OCI-M1 (cell line): ENCODE results near the gene SLC9B2.
A peak's percentile ranks its signal among the peaks of the same experiment; 100 is the strongest.

Source experiments
- DNase-seq: peaks from one replicate; lab custom pipeline; 2025; lab: John Stamatoyannopoulos, UW

The SLC9B2 gene

DNA sequence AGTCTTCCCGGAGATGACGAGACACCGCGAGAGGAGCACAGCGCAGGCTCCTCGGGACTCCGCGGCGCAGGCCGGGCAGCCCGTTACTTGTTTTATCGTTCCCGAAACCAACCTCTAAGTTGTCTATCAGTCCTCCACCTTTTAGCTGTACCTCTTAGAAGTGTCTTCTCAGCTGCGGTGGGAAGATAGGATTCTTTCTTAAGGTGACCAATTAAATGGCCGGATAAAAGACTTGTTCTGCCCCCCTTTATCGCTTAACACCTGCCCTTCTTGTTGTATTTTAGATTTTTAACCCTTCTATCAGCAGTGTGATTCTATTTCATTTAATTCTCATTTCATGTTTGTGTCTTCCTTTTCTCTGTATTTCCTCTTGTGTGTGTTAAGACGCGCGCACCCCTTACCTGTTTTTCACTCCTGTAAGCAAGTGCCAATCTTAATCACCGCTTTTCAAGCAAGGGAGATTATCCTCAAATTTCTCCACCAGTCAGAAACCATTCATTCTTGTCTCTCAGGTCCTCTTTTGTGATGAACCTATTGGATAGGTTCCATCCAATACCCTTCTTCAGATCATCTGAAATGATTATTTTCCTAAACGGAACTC lies at the start of gene SLC9B2:
Gene SLC9B2, minus strand, starts transcription at position 15 of the 601 bp plus-strand sequence. CDS start 9,211 bp downstream, outside the sequence.
- DNase-seq: peak; percentile 58

- no peak for DNase-seq
Measured at GRCh38 chr4:103126126-103126525, 49.6 kb upstream of the SLC9B2 start.

DNA sequence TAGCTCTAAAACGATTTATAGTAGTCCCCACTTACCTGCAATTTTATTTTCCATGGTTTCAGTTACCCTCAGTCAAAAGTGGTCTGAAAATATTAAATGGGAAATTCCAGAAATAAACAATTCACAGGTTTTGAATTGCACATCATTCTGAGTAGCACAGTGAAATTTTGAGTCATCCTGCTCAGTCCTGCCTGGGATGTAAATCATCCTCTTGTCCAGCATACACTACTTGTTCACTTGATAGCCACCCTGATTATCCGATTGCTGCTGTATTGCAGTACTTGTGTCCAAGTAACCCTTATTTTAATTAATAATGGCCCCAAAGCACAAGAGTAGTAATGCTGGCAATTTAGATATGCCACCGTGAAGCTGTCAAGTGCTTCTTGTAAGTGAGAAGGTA lies 46.6 kb upstream of the SLC9B2 start:
- DNase-seq: no peak

DNA sequence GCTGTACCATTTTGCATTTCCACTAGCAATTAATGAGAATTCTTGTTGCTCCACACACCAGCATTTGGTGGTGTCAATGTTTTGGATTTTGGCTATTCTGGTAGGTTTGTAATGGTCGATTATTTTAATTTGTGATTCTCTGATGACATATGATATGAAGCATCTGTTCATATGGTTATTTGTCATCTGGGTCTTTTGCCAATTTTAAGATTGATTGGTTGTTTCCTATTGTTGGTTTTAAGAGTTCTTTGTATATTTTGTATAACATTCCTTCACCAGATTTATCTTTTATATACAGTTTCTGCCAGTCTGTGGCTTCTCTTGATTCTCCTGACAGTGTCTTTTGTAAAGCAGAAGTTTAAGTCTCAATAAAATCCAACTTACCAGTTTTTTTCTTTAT lies 41.6 kb upstream of the SLC9B2 start:
- no peak for DNase-seq

DNA sequence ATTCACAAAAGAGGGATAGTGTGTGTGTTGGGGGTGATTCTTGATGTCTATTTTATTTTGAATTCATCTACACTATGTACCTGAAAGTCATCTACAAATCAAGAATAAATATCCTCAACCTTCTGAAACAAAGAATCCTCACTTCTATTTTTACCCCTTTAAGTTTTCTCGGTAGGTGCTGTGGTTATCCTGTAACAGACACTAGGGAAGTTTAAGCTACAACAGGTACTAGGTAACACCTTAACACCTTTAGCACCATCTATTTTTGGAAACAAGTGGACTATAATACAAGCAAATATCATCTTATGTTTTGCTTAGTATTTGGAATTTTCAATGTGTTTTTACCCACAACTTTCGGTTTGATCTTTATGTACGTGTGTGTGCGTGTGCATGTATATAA lies 35.0 kb upstream of the SLC9B2 start:
- no peak for DNase-seq

- no peak for DNase-seq
Measured at GRCh38 chr4:103108542-103108941, 32.0 kb upstream of the SLC9B2 start.

DNA sequence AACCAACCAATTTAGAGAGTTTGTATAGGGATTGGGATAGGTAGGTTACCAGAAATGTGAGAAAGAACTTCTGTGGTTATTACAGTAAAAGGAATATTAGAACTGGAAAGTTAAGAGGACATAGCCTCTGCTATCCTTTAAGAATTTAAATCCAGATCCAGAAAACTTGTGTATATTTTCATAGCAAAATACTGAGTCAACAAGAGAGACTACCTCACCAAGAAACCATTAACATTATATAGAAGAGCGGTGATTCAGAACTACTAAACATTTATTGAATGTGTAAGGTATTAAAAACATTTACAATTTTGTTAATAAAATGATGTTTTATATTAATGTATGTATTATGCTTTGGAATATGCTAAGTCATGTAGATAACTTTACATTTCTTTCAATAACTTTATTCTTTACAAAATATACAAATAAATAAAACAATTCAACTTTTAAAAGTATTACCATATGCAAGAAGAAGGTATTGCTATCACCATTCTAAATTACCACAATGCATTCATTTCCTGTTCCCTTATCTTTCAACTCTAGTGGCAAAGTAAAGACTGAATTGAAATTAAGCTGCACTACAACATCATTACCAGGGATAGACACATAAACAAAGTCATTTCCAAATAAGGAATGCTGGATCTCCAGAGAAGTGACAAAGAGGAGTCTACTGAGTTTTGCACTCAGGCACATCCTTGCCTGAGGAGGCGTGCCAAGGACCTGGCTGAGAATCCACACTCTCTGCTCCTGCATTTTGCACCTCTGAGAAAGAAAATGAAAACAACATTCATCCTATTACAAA lies 29.2 kb upstream of the SLC9B2 start:
- DNase-seq: peak; percentile 14

- DNase-seq: no peak
Measured at GRCh38 chr4:103104886-103105285, 28.3 kb upstream of the SLC9B2 start.

GRCh38 chr4:103100691-103101090 lies 24.1 kb upstream of the SLC9B2 start:
- DNase-seq: no peak

DNA sequence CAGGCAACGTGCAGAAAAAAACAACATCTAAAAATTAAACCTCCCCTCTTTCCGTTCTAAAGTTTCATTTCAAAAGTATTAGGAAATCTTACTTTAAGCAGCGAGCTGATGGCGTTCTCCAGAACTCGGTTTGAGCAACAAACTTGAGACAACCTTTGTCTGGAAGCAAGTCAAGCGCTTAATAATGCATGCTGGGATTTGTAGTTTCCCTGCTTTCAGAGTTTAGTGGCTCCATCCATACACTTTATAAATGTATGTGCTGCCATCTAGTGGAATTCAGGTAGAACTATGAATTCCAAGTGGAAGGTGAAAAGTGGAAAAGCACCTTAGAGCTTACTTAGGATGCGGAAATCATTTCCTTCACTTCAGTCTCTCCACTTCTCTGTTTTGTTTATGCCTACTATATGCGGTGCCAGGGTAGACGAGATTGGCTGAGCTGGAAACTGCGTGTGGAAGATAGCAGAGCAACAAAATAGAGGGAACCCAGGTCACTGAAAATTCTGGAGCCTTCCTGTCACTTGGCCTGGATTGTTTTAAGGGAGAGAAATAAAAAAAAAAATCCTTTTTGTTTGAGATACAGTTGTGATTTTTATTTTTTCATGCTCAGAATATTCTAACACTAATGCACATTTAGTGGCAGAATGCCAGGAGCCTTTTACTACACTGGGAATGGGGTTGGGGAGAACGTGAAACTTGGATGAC lies 23.3 kb upstream of the SLC9B2 start, which contains the start of gene BDH2:
Gene BDH2, minus strand, starts transcription at position 144 of the 702 bp plus-strand sequence. CDS start 3,580 bp downstream, outside the sequence.
- peak; percentile 91 for DNase-seq

GRCh38 chr4:103098756-103099440 lies 22.3 kb upstream of the SLC9B2 start:
- DNase-seq: no peak

- no peak for DNase-seq
Measured at GRCh38 chr4:103098341-103098740, 21.8 kb upstream of the SLC9B2 start.

GRCh38 chr4:103097112-103097511 lies 20.6 kb upstream of the SLC9B2 start:
- no peak for DNase-seq

DNA sequence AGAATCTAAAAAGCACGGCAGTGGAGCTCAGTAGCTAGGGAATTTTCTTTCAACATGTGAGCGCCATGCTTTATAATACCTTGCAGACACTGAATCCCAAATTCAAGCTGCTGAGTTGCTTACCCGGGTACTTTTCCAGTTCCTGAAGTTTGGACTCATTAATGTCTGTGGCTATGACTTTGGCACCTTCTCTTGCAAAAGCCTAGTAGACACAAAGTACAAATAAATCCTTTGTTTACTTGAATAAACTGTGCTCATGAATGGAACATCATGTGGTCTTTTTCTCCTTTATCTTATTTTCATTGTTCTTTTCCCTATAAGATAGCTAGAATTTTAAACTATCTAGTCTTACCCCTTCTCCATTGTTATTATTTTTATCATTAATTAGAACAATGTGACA lies 18.5 kb upstream of the SLC9B2 start:
- DNase-seq: no peak

DNA sequence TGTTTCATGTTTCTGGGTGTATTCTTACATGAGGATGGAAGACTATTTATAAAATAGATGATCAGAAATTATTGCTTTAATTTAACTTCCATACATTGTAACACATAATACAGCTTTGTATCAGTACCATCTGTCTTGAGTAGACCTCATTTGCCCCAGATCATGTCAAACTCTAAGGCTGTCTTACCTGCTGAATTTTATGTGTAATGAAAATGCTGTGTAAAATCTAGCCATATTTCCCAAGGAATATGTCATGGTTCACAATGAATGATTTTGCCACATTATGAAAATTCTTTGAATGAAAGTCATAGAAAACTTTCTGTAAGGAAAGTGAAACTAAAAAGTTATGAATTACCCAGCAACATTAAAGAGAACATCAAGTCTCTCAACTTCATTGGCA lies 15.7 kb upstream of the SLC9B2 start:
- DNase-seq: no peak

DNA sequence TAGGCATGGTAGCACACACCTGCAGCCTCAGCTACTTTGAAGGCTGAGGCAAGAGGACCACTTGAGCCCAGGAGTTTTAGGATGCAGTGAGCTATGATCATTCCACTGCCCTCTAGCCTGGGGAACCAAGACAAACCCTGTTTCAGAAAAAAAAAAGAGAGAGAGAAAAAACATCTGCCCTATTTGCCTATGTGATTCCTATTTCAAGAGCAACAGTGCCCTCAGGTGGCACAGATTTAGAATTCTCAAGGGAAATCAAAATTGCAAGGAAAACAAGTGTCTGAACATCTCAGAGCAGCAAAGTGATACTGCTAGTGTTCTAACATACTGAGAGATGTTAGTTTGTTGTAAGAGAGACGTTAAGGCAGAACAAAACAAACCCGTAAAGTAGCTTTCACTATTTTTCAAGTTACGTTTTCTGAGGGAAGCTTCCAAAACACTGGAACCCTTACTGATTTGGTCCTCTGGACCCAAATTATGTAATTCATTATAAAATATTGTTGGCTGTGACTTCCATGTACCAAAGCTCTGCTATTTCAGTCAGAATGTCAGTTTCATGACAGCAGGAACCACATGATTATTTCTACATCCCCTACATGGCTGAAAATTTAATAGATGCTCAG lies 15.2 kb upstream of the SLC9B2 start:
- peak; percentile 85 for DNase-seq

GRCh38 chr4:103089481-103089880 lies 12.9 kb upstream of the SLC9B2 start:
- DNase-seq: no peak

GRCh38 chr4:103086551-103086950 lies 10.0 kb upstream of the SLC9B2 start:
- DNase-seq: no peak

DNA sequence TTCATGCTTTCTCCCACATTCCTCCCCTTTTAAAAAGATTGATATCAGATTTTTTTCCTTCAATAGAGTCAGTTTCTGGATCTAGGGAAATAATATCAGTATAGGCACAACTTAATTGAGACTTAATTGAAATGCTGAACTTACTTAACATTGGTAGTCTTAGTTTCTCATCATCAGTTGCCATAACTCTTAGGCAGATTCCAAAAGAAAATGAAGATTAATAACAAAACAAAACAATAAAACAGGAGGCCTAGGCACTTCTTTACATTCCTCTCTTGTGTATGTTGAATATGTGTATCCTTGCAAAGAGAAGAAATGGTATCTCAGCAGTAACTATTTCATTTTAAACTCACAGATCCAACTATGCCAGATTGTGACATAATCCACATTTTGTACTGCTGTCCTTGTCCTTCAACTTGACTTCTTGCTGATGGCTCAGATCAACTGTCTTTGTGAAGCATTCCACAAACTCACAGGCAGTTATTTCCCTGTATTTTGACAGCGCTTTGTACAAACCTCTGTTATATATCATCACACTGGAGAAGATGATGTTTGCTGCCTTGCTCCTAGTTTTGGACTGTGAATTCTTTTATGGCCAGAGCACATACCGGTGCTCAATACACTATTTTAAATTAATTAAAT lies 9.1 kb upstream of the SLC9B2 start:
- DNase-seq: no peak

- DNase-seq: no peak
Measured at GRCh38 chr4:103079621-103080020, 3.1 kb upstream of the SLC9B2 start.
